HCT116 (cell line): Measurements from ENCODE around the gene NUB1.

Experiments used
- EZH2phosphoT487 ChIP-seq: fragments of 200-600 bp; IDR thresholded peaks from 2 replicates; pipeline ENCODE4 v1.6.1; 2018; ENCODE audit warnings: antibody characterized with exemption, borderline replicate concordance
- POLR2A ChIP-seq: IDR thresholded peaks from 2 replicates; pipeline ENCODE4 v1.7.0; 2011; ENCODE audit warnings: borderline replicate concordance; ENCODE audit not compliant: insufficient read depth, insufficient read length; ENCODE audit errors: extremely low read depth
- TF ChIP-seq, protein P1 (sequence below), 3 experiments: fragments of 200-600 bp in 1 of 3; sonication (generic) in 1 of 3; IDR thresholded peaks in 2 of 3; conservative IDR thresholded peaks in 1 of 3; 2 replicates each; pipeline ENCODE4 v1.5.1; 2012 to 2017; ENCODE audit warnings: low read depth in 2 of 3, low read length in 2 of 3, antibody characterized with exemption in 1 of 3, borderline replicate concordance in 1 of 3, control low read depth in 1 of 3, mild to moderate bottlenecking in 1 of 3, mixed read lengths in 1 of 3, mixed run types in 1 of 3, moderate library complexity in 1 of 3; ENCODE audit not compliant: insufficient read depth in 1 of 3

DNA sequence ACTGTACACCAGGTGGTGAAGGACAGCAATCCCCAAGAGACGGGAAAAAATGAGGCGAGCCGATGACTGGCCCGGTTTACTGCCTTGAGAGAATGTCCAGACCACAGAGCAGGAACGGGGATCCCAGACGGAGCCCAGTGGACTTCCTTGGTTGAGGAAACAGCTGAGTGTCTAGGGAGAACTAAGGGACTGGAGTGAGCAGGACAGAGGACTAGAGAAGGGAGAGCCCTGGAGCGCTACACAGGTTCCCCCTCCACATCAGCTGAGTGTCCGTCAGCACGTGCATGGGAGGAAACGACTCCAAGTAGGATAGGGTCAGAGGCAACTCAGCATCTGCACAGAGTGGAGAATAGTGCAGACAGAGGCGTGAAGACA is 75.3 kb downstream of the NUB1 start:
- no peak for TF ChIP-seq POLR2A
- TF ChIP-seq EZH2phosphoT487, result no peak
- TF ChIP-seq, protein P1, sequence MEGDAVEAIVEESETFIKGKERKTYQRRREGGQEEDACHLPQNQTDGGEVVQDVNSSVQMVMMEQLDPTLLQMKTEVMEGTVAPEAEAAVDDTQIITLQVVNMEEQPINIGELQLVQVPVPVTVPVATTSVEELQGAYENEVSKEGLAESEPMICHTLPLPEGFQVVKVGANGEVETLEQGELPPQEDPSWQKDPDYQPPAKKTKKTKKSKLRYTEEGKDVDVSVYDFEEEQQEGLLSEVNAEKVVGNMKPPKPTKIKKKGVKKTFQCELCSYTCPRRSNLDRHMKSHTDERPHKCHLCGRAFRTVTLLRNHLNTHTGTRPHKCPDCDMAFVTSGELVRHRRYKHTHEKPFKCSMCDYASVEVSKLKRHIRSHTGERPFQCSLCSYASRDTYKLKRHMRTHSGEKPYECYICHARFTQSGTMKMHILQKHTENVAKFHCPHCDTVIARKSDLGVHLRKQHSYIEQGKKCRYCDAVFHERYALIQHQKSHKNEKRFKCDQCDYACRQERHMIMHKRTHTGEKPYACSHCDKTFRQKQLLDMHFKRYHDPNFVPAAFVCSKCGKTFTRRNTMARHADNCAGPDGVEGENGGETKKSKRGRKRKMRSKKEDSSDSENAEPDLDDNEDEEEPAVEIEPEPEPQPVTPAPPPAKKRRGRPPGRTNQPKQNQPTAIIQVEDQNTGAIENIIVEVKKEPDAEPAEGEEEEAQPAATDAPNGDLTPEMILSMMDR (IDR thresholded peaks at IDR 0.05 in 2 of 3, conservative IDR thresholded peaks at IDR 0.05 in 1 of 3; ENCODE audit: borderline replicate concordance in 1 of 3, insufficient read depth in 1 of 3, low read depth in 2 of 3, low read length in 2 of 3), result no peak
